ENCODE results near the gene GRK5.
"Not testable (repeated sequence)": the region's sequence is repeated elsewhere in the genome, so short reads cannot be mapped to it uniquely, and the experiment has no call there.

The GRK5 gene

DNA sequence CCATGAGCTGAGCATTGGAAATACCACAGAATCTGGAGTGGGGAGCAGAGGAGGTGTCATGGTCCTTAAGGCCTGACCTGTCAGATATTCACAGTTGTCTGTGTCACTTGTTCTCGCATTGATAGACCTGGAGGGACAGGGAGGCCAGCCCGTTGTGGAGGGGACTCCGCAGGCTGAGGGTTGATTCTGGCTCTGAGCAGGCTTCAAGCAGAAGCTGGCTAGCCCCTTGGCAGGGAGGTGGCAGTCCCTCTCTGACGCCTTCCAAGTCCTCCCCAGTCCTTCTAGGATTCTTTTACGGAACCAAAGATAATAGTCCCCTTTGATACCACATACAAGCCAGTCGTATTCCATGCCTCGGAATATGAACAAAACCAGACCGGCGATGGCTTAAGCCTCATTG is 65.4 kb downstream of the GRK5 start:
- TF ChIP-seq, protein P1, sequence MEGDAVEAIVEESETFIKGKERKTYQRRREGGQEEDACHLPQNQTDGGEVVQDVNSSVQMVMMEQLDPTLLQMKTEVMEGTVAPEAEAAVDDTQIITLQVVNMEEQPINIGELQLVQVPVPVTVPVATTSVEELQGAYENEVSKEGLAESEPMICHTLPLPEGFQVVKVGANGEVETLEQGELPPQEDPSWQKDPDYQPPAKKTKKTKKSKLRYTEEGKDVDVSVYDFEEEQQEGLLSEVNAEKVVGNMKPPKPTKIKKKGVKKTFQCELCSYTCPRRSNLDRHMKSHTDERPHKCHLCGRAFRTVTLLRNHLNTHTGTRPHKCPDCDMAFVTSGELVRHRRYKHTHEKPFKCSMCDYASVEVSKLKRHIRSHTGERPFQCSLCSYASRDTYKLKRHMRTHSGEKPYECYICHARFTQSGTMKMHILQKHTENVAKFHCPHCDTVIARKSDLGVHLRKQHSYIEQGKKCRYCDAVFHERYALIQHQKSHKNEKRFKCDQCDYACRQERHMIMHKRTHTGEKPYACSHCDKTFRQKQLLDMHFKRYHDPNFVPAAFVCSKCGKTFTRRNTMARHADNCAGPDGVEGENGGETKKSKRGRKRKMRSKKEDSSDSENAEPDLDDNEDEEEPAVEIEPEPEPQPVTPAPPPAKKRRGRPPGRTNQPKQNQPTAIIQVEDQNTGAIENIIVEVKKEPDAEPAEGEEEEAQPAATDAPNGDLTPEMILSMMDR (IDR thresholded peaks at IDR 0.05; ENCODE audit: low read depth, low read length, missing control alignments), result no peak
- DNase-seq (ENCODE audit: extremely low read depth, low read depth), result no peak
- H3K4me3 ChIP-seq (replicated peaks; ENCODE audit: low read depth, low read length), result no peak overlapping the region

DNA sequence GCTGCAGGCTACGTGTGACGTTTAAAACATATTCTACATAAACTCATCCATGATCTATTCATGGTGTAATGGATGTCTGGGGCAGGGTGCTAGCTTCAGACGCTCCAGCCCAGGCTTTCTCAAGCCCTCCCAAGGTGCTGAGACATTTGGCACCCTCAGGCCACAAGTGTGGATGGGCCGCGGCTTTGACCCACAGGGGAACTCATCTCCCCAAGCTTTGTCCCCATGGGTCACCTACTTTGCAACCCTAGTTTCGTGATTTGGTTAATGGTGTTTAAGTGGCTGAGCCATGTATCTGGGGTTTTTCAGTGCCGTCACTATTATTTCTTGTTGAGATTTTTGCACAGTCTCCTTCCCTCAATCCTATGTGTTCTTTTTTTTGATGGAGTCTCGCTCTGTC is 66.0 kb downstream of the GRK5 start:
- no peak overlapping the region for H3K4me3 ChIP-seq (replicated peaks; ENCODE audit: low read depth, low read length)
- TF ChIP-seq, protein P1 (IDR thresholded peaks at IDR 0.05; ENCODE audit: low read depth, low read length, missing control alignments), result no peak

DNA sequence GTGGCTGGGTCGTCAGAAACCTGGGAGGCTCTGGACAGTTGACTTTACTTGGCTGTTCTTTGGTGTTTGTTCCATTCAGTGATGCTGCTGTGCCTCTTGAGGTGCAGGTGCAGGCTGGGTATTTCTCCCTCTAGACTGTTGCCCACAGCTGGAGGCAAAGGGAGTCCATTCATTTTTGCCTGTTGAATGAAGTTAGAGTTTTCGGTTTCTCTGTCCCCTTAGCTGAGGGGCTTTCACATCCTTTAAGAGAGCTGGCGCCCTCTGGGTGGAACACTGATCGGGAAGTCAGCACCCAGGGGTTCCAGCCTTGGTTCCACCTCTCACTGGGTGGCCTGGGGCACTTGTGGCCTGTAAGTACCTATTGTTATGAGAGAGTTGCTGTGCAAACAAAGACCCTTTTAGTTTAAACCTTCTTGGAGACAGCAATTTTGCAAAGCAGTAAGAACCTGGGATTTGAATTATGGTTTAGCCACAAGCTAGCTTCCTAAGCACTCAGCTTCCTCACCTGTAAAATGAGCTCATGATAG is 67.2 kb downstream of the GRK5 start:
- TF ChIP-seq, protein P1 (IDR thresholded peaks at IDR 0.05; ENCODE audit: low read depth, low read length, missing control alignments), result no peak
- no peak overlapping the region for H3K4me3 ChIP-seq (replicated peaks; ENCODE audit: low read depth, low read length)
- DNase-seq (ENCODE audit: extremely low read depth, low read depth), result no peak

More for the DNA sequence above, 66.0 kb downstream of the GRK5 start:
- no peak for DNase-seq (ENCODE audit: extremely low read depth, low read depth)

DNA sequence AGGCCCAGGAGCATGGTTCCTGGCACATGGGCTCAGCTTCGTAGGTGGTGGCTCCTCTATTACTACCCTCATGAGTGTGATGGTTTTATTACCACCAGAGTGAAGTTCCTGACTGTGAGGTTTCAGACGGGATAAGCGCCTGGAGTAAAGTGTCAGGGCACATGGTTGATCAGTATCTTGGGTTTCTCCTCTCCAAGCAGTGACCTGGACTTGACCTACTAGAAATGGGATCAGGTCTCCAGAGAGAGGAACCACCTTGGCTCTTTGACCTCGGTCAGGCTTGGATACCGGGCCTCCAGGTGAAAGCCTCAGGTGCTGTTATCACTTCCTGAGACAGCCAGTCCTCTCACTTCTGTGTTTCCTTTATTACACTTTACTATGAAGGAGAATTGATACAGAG is 67.7 kb downstream of the GRK5 start:
- no peak for DNase-seq (ENCODE audit: extremely low read depth, low read depth)
- no peak overlapping the region for H3K4me3 ChIP-seq (replicated peaks; ENCODE audit: low read depth, low read length)
- TF ChIP-seq, protein P1 (IDR thresholded peaks at IDR 0.05; ENCODE audit: low read depth, low read length, missing control alignments), result no peak

DNA sequence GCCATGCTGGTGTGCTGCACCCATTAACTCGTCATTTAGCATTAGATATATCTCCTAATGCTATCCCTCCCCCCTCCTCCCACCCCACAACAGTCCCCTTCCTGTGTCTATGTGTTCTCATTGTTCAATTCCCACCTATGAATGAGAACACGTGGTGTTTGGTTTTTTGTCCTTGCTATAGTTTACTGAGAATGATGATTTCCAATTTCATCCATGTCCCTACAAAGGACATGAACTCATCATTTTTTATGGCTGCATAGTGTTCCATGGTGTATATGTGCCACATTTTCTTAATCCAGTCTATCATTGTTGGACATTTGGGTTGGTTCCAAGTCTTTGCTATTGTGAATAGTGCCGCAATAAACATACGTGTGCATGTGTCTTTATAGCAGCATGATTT is 68.8 kb downstream of the GRK5 start:
- not testable (repeated sequence) for H3K4me3 ChIP-seq (replicated peaks; ENCODE audit: low read depth, low read length); DNase-seq (ENCODE audit: extremely low read depth, low read depth)

DNA sequence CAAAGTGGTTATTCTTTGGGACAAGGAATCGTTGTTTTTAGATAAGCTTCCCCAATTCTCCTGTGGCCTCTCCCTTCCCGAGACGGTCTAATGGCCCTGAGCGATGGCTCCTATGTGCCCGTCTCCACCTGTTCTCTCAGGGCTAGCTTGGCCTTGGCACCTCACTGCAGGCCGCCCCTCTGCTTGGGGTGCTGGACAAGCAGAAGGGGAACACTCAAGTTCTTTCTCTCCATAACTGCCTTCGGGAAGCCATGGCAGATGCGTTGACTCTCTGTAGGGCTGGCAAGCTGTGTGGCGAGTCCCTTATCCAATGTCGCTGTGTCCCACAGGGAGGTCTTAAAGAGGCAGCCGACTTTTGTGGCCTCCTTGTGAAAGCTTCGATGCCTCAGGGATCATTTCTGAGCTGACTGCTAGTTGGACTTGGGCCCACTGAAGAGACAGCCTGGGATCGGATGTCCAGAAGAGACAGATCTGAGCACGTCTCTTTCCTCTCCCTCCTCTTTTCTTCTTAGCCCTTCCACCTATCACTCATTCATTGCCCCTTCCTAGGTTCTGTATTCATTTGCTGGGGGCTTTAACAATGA is 70.8 kb downstream of the GRK5 start:
- no peak overlapping the region for H3K4me3 ChIP-seq (replicated peaks; ENCODE audit: low read depth, low read length)
- TF ChIP-seq, protein P1 (IDR thresholded peaks at IDR 0.05; ENCODE audit: low read depth, low read length, missing control alignments), result no peak
- no peak for DNase-seq (ENCODE audit: extremely low read depth, low read depth)

DNA sequence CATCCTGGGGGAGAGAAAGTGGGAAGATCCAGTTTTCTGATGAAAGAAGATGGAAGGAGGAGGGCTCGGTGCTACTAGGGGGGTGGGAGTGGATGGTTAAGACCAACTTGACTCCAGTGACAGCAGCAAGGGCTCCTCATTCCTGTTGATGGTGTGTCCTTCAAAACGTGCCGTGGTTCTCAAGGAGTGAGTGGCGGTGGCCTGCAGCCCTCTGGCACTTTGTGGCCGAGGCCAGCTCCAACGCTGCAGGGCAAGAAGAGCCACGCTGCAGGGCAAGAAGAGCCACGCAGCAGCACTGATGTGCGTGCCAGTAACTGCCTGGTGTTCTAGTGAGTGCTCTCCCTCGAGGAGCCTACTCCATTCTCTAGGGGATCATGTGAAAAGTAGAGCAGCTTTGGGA is 72.1 kb downstream of the GRK5 start:
- TF ChIP-seq, protein P1 (IDR thresholded peaks at IDR 0.05; ENCODE audit: low read depth, low read length, missing control alignments), result no peak
- no peak overlapping the region for H3K4me3 ChIP-seq (replicated peaks; ENCODE audit: low read depth, low read length)
- DNase-seq (ENCODE audit: extremely low read depth, low read depth), result no peak
